ENCODE measurements around the gene IRAK3.

The IRAK3 gene

DNA sequence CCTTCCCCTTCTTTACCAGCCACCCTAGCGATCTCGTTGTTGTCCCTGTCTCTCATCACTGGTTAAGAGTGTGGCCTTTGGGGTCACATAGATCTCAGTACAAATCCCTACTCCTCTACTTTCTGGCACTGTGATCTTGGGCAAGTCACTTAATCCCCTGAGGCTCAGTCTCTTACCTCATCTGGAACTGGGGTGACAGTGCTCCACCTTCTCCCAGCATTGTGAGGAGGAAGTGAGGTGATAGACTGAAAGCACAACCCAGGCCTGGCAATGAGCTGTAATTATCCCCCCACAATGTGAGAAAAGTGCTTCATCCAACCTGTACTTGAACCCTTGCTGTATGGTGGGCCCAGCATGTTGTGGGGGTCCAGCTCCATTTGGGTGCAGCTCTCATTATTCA, 48.0 kb downstream of the IRAK3 start:
- no peak overlapping the region for H3K4me3 ChIP-seq (ENCODE audit: low read length)
- TF ChIP-seq, protein P1, sequence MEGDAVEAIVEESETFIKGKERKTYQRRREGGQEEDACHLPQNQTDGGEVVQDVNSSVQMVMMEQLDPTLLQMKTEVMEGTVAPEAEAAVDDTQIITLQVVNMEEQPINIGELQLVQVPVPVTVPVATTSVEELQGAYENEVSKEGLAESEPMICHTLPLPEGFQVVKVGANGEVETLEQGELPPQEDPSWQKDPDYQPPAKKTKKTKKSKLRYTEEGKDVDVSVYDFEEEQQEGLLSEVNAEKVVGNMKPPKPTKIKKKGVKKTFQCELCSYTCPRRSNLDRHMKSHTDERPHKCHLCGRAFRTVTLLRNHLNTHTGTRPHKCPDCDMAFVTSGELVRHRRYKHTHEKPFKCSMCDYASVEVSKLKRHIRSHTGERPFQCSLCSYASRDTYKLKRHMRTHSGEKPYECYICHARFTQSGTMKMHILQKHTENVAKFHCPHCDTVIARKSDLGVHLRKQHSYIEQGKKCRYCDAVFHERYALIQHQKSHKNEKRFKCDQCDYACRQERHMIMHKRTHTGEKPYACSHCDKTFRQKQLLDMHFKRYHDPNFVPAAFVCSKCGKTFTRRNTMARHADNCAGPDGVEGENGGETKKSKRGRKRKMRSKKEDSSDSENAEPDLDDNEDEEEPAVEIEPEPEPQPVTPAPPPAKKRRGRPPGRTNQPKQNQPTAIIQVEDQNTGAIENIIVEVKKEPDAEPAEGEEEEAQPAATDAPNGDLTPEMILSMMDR (conservative IDR thresholded peaks at IDR 0.05; ENCODE audit: low read length) = no peak
- DNase-seq (ENCODE audit: low read depth) = no peak

DNA sequence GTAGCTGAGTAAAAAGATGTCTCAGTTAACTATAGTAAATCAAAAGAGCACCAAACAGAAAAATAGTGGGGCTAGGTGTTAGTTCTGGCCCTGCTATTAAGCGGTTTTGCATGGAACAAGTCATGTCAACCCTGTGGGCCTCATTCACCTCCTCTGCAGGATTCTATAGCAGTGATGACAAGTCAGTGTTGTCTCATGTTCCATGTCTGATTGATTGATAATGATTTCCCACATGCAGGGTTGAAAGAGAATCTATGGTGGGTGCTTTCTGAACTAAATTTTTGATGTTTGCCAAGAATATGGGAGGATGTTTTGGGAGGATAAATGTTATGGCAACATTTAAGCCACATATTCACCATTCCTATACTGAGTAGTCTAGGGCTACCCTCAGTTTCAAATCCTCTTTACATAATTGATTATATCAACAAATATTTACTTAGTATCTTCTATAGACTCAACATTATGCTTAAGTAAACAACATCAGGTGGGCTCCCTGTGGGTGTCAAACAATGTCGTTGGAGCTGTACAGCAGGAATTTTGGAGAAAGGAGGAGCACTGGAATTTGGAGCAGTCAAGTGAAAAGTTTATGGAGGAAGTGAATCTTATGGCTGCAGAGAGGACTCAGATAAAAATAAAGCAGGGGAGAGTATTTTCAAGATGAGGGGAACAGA, 48.6 kb downstream of the IRAK3 start:
- no peak overlapping the region for H3K4me3 ChIP-seq (ENCODE audit: low read length)
- no peak for DNase-seq (ENCODE audit: low read depth)
- TF ChIP-seq, protein P1 (conservative IDR thresholded peaks at IDR 0.05; ENCODE audit: low read length) = no peak

DNA sequence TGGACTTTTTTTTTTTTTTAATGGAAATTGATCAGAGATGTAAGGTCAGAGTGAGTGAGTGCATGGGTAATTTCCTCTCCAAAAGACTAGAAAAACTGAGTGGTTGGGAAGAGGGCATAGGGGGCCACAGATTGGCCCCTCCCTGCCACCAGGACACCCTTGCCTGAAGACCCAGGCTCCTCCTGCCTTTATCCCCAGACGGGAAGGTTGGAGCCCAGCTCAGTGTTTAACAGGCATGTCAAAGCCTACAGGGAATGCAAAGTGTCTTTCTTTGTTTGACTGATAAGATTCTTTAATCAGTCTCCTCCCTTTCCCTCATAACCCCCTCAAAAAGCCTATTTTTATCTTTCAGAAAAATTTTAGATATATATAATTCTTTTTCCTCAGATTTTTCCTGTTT, 50.3 kb downstream of the IRAK3 start:
- DNase-seq (ENCODE audit: low read depth) = no peak
- TF ChIP-seq, protein P1 (conservative IDR thresholded peaks at IDR 0.05; ENCODE audit: low read length) = no peak
- no peak overlapping the region for H3K4me3 ChIP-seq (ENCODE audit: low read length)

DNA sequence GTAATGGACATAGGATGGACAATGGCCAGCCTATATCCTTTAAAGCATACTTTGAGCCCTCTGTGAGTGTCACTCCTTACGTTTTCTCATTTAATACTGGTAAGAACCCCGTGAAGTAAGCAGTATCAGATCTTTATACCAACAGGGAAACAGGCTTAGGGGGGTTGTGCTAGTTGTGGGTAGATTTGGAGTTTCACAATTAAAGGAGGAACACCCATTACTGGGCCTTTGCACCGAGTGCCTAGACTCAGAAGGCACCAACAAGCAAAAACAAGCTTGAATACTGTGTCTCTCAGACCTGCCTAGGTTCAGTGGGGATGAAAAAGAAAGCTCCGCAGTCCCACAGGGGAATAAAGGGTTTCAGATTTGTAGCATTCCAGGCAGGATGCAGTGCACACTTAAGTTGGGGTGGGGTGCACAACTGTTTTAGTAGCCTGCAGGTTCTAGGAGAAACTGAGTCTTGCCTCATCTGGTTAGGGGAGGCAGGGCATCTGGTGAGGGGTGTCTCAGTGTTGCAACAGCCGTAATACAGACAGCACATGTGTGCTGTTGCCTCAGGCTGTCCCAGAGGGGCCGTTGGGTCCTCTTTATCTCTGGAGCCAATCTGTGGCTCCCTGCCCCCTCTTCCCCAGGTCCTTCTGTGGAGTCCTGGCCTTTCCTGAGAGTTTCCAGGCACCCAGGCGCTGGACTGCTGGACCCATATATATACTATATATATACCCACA, 51.2 kb downstream of the IRAK3 start:
- TF ChIP-seq, protein P1 (conservative IDR thresholded peaks at IDR 0.05; ENCODE audit: low read length) = no peak
- DNase-seq (ENCODE audit: low read depth) = no peak
- no peak overlapping the region for H3K4me3 ChIP-seq (ENCODE audit: low read length)

DNA sequence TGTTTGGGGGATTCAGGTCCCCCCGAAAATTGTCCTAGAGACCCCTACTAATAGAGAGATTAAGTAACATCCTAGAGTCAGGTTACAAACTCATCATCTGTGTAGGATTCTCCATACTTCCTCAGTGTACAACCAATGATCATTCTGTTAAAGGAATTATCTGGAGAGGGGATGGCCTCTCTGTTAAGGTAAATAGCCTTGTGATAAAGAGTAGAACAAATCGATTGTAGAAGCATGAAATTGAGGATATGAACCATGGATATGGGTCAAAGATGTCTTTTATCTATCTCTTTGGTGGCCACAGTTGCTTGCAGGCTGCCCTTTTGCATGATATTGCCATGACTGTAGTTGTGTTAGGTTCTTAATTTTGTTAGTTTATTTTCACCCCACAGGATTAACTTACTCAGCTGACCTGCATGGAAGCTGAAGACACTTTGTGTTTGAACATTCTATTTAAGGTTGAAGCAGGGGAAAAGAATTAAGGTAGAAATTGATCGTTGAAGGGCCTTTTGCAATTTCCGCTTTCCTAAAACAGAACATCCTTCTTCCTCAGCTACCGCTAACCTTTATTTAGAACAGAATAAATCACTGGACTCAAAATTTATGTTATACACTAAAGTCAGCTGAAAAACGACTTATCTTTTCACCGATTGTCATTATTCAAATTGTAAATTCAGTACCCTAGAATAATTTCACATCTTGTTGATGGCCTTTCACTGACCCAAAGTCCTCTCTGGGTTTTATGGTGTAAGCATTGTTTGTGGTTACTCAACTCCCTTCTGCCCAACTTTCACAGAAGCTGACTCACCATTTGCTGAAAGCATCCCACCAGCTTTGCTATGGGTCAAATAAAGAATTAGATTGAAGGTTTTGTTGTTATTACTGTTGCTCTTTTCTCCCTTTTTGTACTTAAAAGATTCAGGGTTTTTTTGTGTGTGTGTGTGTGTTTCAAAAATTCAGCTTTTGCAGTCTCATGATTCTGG, 52.3 kb downstream of the IRAK3 start:
- H3K4me3 ChIP-seq (ENCODE audit: low read length) = no peak overlapping the region
- peak; percentile 88 for DNase-seq (ENCODE audit: low read depth)
- TF ChIP-seq, protein P1 (conservative IDR thresholded peaks at IDR 0.05; ENCODE audit: low read length) = no peak

DNA sequence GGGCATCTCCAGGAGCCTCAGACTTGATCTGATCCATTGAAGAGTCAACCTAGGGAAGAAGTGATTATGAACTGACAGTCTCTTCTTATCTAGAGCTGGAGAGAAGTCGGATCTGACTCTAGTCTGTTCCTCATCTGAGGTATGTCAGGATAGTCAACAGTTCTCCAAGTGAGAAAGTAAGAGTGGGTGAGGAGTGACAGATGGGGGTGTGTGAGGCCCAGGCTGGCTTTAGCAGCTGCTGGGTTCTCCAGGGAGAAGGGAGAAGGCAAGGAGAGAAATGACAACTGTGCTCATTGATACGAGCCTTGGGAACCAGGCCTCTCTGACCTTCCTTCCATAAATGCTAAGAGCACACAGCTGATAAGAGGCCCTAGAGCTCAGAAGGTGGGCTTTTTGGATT, 53.3 kb downstream of the IRAK3 start:
- no peak for DNase-seq (ENCODE audit: low read depth)
- H3K4me3 ChIP-seq (ENCODE audit: low read length) = no peak overlapping the region
- TF ChIP-seq, protein P1 (conservative IDR thresholded peaks at IDR 0.05; ENCODE audit: low read length) = no peak
